GM19397 (cell line): ENCODE measurements around the gene GOLGA6C.
"Not testable (repeated sequence)": the region's sequence is repeated elsewhere in the genome, so short reads cannot be mapped to it uniquely, and the experiment has no call there.

Experiments used
- ATAC-seq: cut with Tn5 transposase; IDR thresholded peaks from one replicate; pipeline ENCODE4 v1.9.1; 2021; ENCODE audit warnings: mild to moderate bottlenecking, moderate library complexity; ENCODE audit not compliant: unreplicated experiment

GOLGA6C gene

GRCh38 chr15:75312548-75312947 is 54.4 kb downstream of the GOLGA6C start:
- ATAC-seq, result not testable (repeated sequence)

DNA sequence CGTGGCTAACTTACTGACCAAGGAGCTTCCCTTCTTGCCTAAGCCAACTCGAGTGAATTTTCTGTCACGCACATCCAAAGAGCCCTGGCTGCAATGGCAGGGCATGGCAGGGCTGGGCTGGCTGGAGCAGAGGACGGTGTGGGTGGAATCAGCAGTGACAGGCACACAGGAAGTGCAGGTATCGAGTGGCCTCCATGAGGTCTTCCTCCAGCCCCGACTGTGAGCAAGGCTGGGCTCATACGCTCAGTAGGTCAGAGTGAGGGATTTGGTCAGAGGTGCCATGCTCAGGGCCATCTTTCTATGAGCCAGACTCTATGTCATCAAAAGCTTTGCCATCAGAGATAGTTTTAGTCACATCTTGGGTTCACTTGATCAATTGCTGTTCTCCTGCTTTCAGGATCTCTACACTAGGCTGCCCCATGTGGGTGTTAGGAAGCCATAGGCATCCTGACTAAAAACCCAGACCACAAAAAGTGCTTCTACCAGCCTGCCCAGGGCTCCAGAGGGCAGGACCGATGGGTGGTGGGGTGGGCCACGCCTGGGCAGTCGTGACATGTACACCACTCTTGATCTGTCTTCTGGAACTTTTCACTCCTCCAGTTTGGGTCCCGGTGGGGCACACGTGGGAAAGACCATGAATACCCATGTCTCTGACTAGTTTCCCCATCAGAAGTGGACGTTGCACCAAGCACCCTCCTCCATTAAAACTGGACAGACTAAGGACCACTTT is 55.1 kb downstream of the GOLGA6C start:
- no peak for ATAC-seq

DNA sequence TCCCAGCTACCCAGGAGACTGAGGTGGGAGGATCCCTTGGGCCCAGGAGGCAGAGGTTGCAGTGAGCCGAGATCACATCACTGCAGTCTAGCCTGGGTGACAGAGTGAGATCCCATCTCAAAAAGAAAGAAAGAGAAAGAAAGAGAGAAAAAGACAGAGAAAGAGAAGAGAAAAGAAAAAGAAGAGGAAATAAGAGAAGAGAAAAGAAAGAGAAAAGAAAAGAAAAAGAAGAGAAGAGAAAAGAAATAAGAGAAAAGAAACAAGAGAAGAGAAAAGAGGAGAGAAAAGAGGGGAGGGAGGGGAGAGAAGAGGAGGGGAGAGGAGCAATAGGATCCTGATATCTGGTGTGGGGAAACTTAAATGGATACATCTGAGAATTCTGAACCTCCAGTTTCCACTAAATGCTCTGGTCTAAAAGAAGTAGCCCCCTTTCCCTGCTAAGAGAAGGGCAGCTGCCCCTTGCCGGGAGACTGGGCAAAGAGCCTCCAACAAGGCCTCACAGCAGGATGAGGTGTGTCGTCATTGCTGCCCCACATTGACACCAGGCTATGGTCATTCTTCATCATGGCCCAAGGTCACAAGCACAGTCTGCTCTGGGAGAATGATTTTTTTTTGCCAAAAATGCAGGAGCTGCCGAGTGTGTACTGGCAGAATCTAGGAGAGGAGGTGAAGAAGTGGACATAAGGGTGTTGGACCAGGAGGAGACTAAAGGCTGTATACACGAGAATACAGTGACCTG is 56.6 kb downstream of the GOLGA6C start:
- ATAC-seq, result no peak

DNA sequence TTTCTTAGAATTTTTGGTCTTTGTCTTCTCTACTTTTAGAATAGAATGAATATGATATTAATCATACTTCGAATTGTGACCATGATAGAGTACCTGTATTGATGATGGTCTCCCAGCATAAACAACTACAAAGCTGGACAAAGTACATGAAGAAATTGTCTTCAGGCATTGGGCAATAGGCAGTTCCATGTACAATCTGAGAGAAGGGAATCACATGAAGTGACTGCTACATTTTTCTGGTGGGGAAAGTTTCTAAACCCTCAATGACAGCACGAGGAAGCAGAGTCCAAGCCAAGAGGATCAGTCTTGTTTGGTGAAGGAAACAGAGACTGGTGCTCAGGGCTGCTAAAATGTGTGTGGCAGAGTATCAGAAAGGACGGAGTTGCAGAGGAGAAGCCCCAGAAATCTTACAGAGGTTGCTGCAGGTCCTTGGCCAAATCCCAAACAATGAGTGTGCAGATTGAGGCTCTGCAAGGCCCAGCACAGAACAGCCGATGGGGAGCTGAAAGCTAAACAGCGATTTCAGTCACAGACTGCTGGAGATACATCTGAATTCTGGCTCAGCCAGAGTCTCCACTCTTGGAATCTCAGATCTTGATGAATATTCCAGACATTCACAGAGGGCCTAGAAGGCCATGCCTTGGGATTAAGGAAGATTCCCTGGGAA is 61.2 kb downstream of the GOLGA6C start:
- not testable (repeated sequence) for ATAC-seq
